H7 (cell line): ENCODE results near the gene GRIK3. TPM values are rescaled to one million over a fixed set of nuclear protein-coding genes. Genes with fewer than 3 reads are reported as not detected.

Experiments
- DNase-seq: peaks from one replicate; pipeline ENCODE4 v3.0.0; 2012
- H3K27me3 ChIP-seq: 2 replicates; pipeline ENCODE4 v1.6.0; 2011; ENCODE audit warnings: mild to moderate bottlenecking, low read length; ENCODE audit not compliant: control insufficient read depth, insufficient read depth
- H3K36me3 ChIP-seq: replicated peaks from 2 replicates; pipeline ENCODE4 v1.5.1; 2011; ENCODE audit warnings: low read length; ENCODE audit not compliant: control insufficient read depth, insufficient read depth
- H3K4me3 ChIP-seq: 2 replicates; pipeline ENCODE4 v1.5.1; 2011; ENCODE audit warnings: low read depth, mild to moderate bottlenecking, control low read depth, low read length, moderate library complexity; ENCODE audit not compliant: insufficient read depth
- total RNA-seq: library from RNA; depleted of rRNA; stranded (reverse); fragments of >200 nt; shearing (Covaris generic); gene quantifications from 2 replicates; pipeline ENCODE4 v1.2.3, GENCODE V29; 2014

The GRIK3 gene
- total RNA-seq, 1 experiment from 2014 or later = 8.2 TPM

- Histone ChIP-seq H3K27me3 (no peaks in the 10 kb centered on the region; the same call in 1 of the 2 replicates), H3K4me3 (no peak overlapping the region), H3K36me3 (no peaks in the 10 kb centered on the region)
- DNase-seq = peak; percentile 25
Measured at GRCh38 chr1:36942148-36942547, 92.2 kb downstream of the GRIK3 start.

- DNase-seq = peak; percentile 32
- Histone ChIP-seq H3K4me3 (no peak overlapping the region), H3K36me3 (no peaks in the 10 kb centered on the region), H3K27me3 (no peaks in the 10 kb centered on the region; the same call in 1 of the 2 replicates)
Measured at GRCh38 chr1:36941316-36941978, 92.9 kb downstream of the GRIK3 start.

- no peaks in the 10 kb centered on the region for H3K36me3 ChIP-seq
- H3K27me3 ChIP-seq = no peaks in the 10 kb centered on the region; the same call in 1 of the 2 replicates
- no peak overlapping the region for H3K4me3 ChIP-seq
- no peak for DNase-seq
Measured at GRCh38 chr1:36938819-36939218, 95.5 kb downstream of the GRIK3 start.

- no peak overlapping the region for H3K4me3 ChIP-seq
- DNase-seq = no peak
- no peaks in the 10 kb centered on the region for H3K36me3 ChIP-seq
- no peaks in the 10 kb centered on the region; the same call in 1 of the 2 replicates for H3K27me3 ChIP-seq
Measured at GRCh38 chr1:36937371-36937770, 96.9 kb downstream of the GRIK3 start.

GRCh38 chr1:36934061-36934460 is 100.3 kb downstream of the GRIK3 start:
- DNase-seq = no peak
- Histone ChIP-seq H3K27me3 (no peaks in the 10 kb centered on the region), H3K4me3 (no peak overlapping the region), H3K36me3 (no peaks in the 10 kb centered on the region)

- no peak for DNase-seq
- no peaks in the 10 kb centered on the region for H3K27me3 ChIP-seq
- no peaks in the 10 kb centered on the region for H3K36me3 ChIP-seq
- H3K4me3 ChIP-seq = no peak overlapping the region
Measured at GRCh38 chr1:36927826-36928225, 106.5 kb downstream of the GRIK3 start.

GRCh38 chr1:36925251-36925650 is 109.1 kb downstream of the GRIK3 start:
- Histone ChIP-seq H3K4me3 (no peak overlapping the region), H3K36me3 (no peaks in the 10 kb centered on the region), H3K27me3 (no peaks in the 10 kb centered on the region)
- DNase-seq = no peak

GRCh38 chr1:36924282-36924811 is 110.0 kb downstream of the GRIK3 start:
- Histone ChIP-seq H3K4me3 (no peak overlapping the region), H3K27me3 (no peaks in the 10 kb centered on the region), H3K36me3 (no peaks in the 10 kb centered on the region)
- DNase-seq = peak; percentile 90

GRCh38 chr1:36922593-36923426 is 111.5 kb downstream of the GRIK3 start:
- no peaks in the 10 kb centered on the region for H3K27me3 ChIP-seq
- H3K36me3 ChIP-seq = no peaks in the 10 kb centered on the region
- peak; percentile 57 for DNase-seq
- no peak overlapping the region for H3K4me3 ChIP-seq

GRCh38 chr1:36922071-36922470 is 112.2 kb downstream of the GRIK3 start:
- no peak overlapping the region for H3K4me3 ChIP-seq
- no peak for DNase-seq
- no peaks in the 10 kb centered on the region for H3K36me3 ChIP-seq
- no peaks in the 10 kb centered on the region for H3K27me3 ChIP-seq

- DNase-seq = peak; percentile 30
- Histone ChIP-seq H3K36me3 (no peaks in the 10 kb centered on the region), H3K27me3 (no peaks in the 10 kb centered on the region), H3K4me3 (no peak overlapping the region)
Measured at GRCh38 chr1:36920801-36921405, 113.4 kb downstream of the GRIK3 start.

- H3K4me3 ChIP-seq = no peak overlapping the region
- no peaks in the 10 kb centered on the region for H3K36me3 ChIP-seq
- no peaks in the 10 kb centered on the region for H3K27me3 ChIP-seq
- DNase-seq = no peak
Measured at GRCh38 chr1:36920371-36920770, 113.9 kb downstream of the GRIK3 start.

GRCh38 chr1:36919491-36920145 is 114.7 kb downstream of the GRIK3 start:
- peak; percentile 12 for DNase-seq
- Histone ChIP-seq H3K4me3 (no peak overlapping the region), H3K36me3 (no peaks in the 10 kb centered on the region), H3K27me3 (no peaks in the 10 kb centered on the region)

- DNase-seq = peak; percentile 1
- Histone ChIP-seq H3K4me3 (no peak overlapping the region), H3K36me3 (no peaks in the 10 kb centered on the region), H3K27me3 (no peaks in the 10 kb centered on the region)
Measured at GRCh38 chr1:36918604-36919003, 115.7 kb downstream of the GRIK3 start.
